Esophagus squamous epithelium (tissue), 4 donors: ENCODE data around the gene GRHL1.

Source experiments
- CTCF ChIP-seq, 6 experiments: fragments of 450-650 bp in 4 of 6; fragments of 200-600 bp in 2 of 6; sonication (generic) in 2 of 6; IDR thresholded peaks; one replicate each; pipeline ENCODE4 v1.5.1; 2016 to 2019; ENCODE audit warnings: antibody characterized with exemption in 6 of 6, mild to moderate bottlenecking in 4 of 6, moderate library complexity in 4 of 6
- POLR2A ChIP-seq, 4 donors: fragments of 450-650 bp; IDR thresholded peaks; one replicate each; pipeline ENCODE4 v1.6.1; 2017; ENCODE audit warnings: antibody characterized with exemption in 4 of 4, mild to moderate bottlenecking in 4 of 4, moderate library complexity in 3 of 4

- TF ChIP-seq POLR2A (IDR thresholded peaks at IDR 0.05) (no peak), CTCF (IDR thresholded peaks at IDR 0.05) (no peak)
Observed at GRCh38 chr2:9964334-9964980, 13.0 kb downstream of the GRHL1 start.
